H1 (cell line): Measurements from ENCODE around the gene SYNDIG1. TPM values are rescaled to one million over a fixed set of nuclear protein-coding genes. Genes with fewer than 3 reads are reported as not detected.
A peak's percentile ranks its signal among the peaks of the same experiment; 100 is the strongest.

Experiments
- CTCF ChIA-PET: fragments of 300-600 bp; sonication (Branson Sonifier 250); formaldehyde crosslinking; loops from one replicate; lab custom pipeline; 2021; ENCODE audit not compliant: partially characterized antibody; lab: Charles Lee
- POLR2A ChIA-PET: fragments of 300-600 bp; sonication (Branson Sonifier 250); formaldehyde crosslinking; loops from one replicate; lab custom pipeline; 2021; ENCODE audit warnings: inconsistent platforms; ENCODE audit not compliant: partially characterized antibody; lab: Charles Lee
- DNase-seq, 2 experiments: peaks; one replicate each; pipeline versions ENCODE4 v3.0.0 to v3.0.0-alpha.2; 2010 to 2022; ENCODE audit warnings: low spot score in 2 of 2, low read depth in 1 of 2, mixed read lengths in 1 of 2
- FAIRE-seq: peaks from 2 replicates; lab custom pipeline; 2011; peaks lifted over from hg19 to GRCh38; lab: Jason Lieb, UNC
- H2AFZ ChIP-seq: 2 replicates; pipeline ENCODE4 v1.8.1; 2012; ENCODE audit warnings: low read length, inconsistent platforms
- H2AK5ac ChIP-seq: 2 replicates; pipeline ENCODE4 v1.6.1; 2013; ENCODE audit warnings: low read depth, low read length
- H2BK120ac ChIP-seq: replicated peaks from 2 replicates; pipeline ENCODE3; 2013; ENCODE audit warnings: low read depth, low read length, inconsistent platforms
- H2BK12ac ChIP-seq: 2 replicates; pipeline ENCODE4 v1.6.1; 2013; ENCODE audit warnings: low read depth, low read length
- H2BK15ac ChIP-seq: 2 replicates; pipeline ENCODE4 v1.6.1; 2013; ENCODE audit warnings: low read length
- H2BK20ac ChIP-seq: 2 replicates; pipeline ENCODE4 v1.6.1; 2013; ENCODE audit warnings: low read length
- H2BK5ac ChIP-seq: 2 replicates; pipeline ENCODE4 v1.6.1; 2013; ENCODE audit warnings: low read depth, low read length
- H3K14ac ChIP-seq: 2 replicates; pipeline ENCODE4 v1.6.1; 2013; ENCODE audit warnings: inconsistent platforms; ENCODE audit not compliant: insufficient read length
- H3K18ac ChIP-seq: 2 replicates; pipeline ENCODE4 v1.6.1; 2013; ENCODE audit warnings: low read length; ENCODE audit errors: extremely low read depth
- H3K23ac ChIP-seq: 2 replicates; pipeline ENCODE4 v1.6.1; 2013; ENCODE audit warnings: inconsistent platforms; ENCODE audit not compliant: insufficient read length
- H3K23me2 ChIP-seq: 2 replicates; pipeline ENCODE4 v1.6.1; 2013; ENCODE audit warnings: low read depth, low read length
- H3K27ac ChIP-seq: 2 replicates; pipeline ENCODE4 v1.6.1; 2011; ENCODE audit warnings: low read depth, low read length, inconsistent platforms
- H3K27me3 ChIP-seq, 4 experiments: replicated peaks in 1 of 4; 1 replicate in 1 of 4; 2 replicates in 3 of 4; pipeline versions ENCODE4 v1.6.1 to v1.8.1; 2011 to 2013; ENCODE audit warnings: low read length in 3 of 4, mild to moderate bottlenecking in 3 of 4, inconsistent platforms in 2 of 4, mixed read lengths in 2 of 4, moderate library complexity in 1 of 4; ENCODE audit not compliant: control insufficient read depth in 3 of 4, insufficient read depth in 3 of 4; ENCODE audit errors: extremely low read depth in 1 of 4
- H3K36me3 ChIP-seq, 4 experiments: 2 replicates each; pipeline versions ENCODE4 v1.6.1 to v1.8.1; 2011 to 2013; ENCODE audit warnings: mild to moderate bottlenecking in 4 of 4, low read length in 3 of 4, moderate library complexity in 2 of 4, control low read depth in 1 of 4, inconsistent platforms in 1 of 4; ENCODE audit not compliant: insufficient read depth in 4 of 4, control insufficient read depth in 2 of 4
- H3K4ac ChIP-seq: replicated peaks from 2 replicates; pipeline ENCODE3; 2013; ENCODE audit warnings: low read length, low read depth, mixed read lengths, inconsistent platforms; ENCODE audit not compliant: insufficient read length
- H3K4me1 ChIP-seq, 4 experiments: replicated peaks in 1 of 4; 1 replicate in 1 of 4; 2 replicates in 3 of 4; pipeline versions ENCODE4 v1.6.1 to v1.8.1; 2011 to 2013; ENCODE audit warnings: low read length in 3 of 4, inconsistent platforms in 2 of 4, mixed read lengths in 1 of 4; ENCODE audit not compliant: insufficient read depth in 4 of 4, control insufficient read depth in 3 of 4
- H3K4me2 ChIP-seq, 2 experiments: 2 replicates each; pipeline versions ENCODE4 v1.6.1 to v1.8.1; 2011 to 2013; ENCODE audit warnings: low read depth in 2 of 2, low read length in 2 of 2, control low read depth in 1 of 2, inconsistent platforms in 1 of 2, mild to moderate bottlenecking in 1 of 2; ENCODE audit not compliant: insufficient read depth in 1 of 2
- H3K4me3 ChIP-seq, 4 experiments: fragments of 200-600, 300-600 bp in 1 of 4; sonication (generic), shearing (Covaris generic), sonication (Bioruptor Twin) in 1 of 4; 2 replicates each; pipeline versions ENCODE4 v1.5.1 to v1.8.1; 2011 to 2016; ENCODE audit warnings: low read length in 4 of 4, low read depth in 3 of 4, control low read depth in 2 of 4, inconsistent platforms in 2 of 4, mild to moderate bottlenecking in 2 of 4, mixed read lengths in 1 of 4, moderate library complexity in 1 of 4; ENCODE audit not compliant: insufficient read depth in 2 of 4; ENCODE audit errors: extremely low read depth in 1 of 4
- H3K56ac ChIP-seq: replicated peaks from 2 replicates; pipeline ENCODE3; 2013; ENCODE audit warnings: low read depth, mild to moderate bottlenecking, mixed read lengths, low read length, inconsistent platforms; ENCODE audit not compliant: insufficient read length
- H3K79me1 ChIP-seq: 2 replicates; pipeline ENCODE4 v1.6.1; 2013; ENCODE audit warnings: low read depth, low read length, control low read depth
- H3K79me2 ChIP-seq, 2 experiments: 2 replicates each; pipeline versions ENCODE4 v1.6.1 to v1.8.1; 2012 to 2013; ENCODE audit warnings: low read length in 2 of 2, mild to moderate bottlenecking in 2 of 2, inconsistent platforms in 1 of 2; ENCODE audit not compliant: insufficient read depth in 2 of 2, control insufficient read depth in 1 of 2
- H3K9ac ChIP-seq, 4 experiments: replicated peaks in 1 of 4; 1 replicate in 1 of 4; 2 replicates in 3 of 4; pipeline versions ENCODE4 v1.6.1 to v1.8.1; 2011 to 2013; ENCODE audit warnings: low read depth in 3 of 4, low read length in 3 of 4, control low read depth in 2 of 4, mild to moderate bottlenecking in 2 of 4, moderate library complexity in 2 of 4, inconsistent platforms in 1 of 4; ENCODE audit errors: extremely low read depth in 1 of 4
- H3K9me3 ChIP-seq, 2 experiments: 2 replicates each; pipeline versions ENCODE4 v1.6.1 to v1.8.1; 2012 to 2013; ENCODE audit warnings: mild to moderate bottlenecking in 2 of 2, moderate library complexity in 2 of 2, control low read depth in 1 of 2, inconsistent platforms in 1 of 2, low read depth in 1 of 2, low read length in 1 of 2, mixed read lengths in 1 of 2; ENCODE audit not compliant: insufficient read depth in 2 of 2
- H4K20me1 ChIP-seq, 2 experiments: replicated peaks in 1 of 2; 2 replicates each; pipeline versions ENCODE3 to v1.8.1; 2011 to 2013; ENCODE audit warnings: inconsistent platforms in 2 of 2, low read length in 2 of 2, mild to moderate bottlenecking in 1 of 2; ENCODE audit not compliant: insufficient read depth in 2 of 2, control insufficient read depth in 1 of 2
- H4K5ac ChIP-seq: 2 replicates; pipeline ENCODE4 v1.6.1; 2013; ENCODE audit warnings: low read length, low read depth, mixed read lengths, inconsistent platforms; ENCODE audit not compliant: insufficient read length
- H4K8ac ChIP-seq: 2 replicates; pipeline ENCODE4 v1.8.0; 2013; ENCODE audit warnings: mild to moderate bottlenecking, moderate library complexity, low read length, inconsistent platforms; ENCODE audit not compliant: insufficient read depth; ENCODE audit errors: extremely low read depth
- H4K91ac ChIP-seq: replicated peaks from 2 replicates; pipeline ENCODE3; 2013; ENCODE audit warnings: low read length, mixed read lengths, inconsistent platforms; ENCODE audit not compliant: insufficient read length
- ASH2L ChIP-seq: fragments of 200-600, 300-600 bp; sonication (generic); IDR thresholded peaks from one replicate; pipeline ENCODE4 v1.7.1; 2017; ENCODE audit warnings: low read length
- CTCF ChIP-seq, 3 experiments: IDR thresholded peaks; 1 replicate in 2 of 3; 2 replicates in 1 of 3; pipeline versions ENCODE4 v1.5.1 to v1.6.1; 2011; ENCODE audit warnings: low read length in 3 of 3, mild to moderate bottlenecking in 3 of 3, inconsistent platforms in 2 of 3, low read depth in 1 of 3, moderate library complexity in 1 of 3; ENCODE audit not compliant: insufficient read depth in 1 of 3; ENCODE audit errors: control extremely low read depth in 1 of 3
- RAD21 ChIP-seq, 2 experiments: IDR thresholded peaks in 1 of 2; conservative IDR thresholded peaks in 1 of 2; 2 replicates each; pipeline ENCODE4 v1.6.1; 2011; ENCODE audit warnings: low read depth in 2 of 2, low read length in 2 of 2, improper control_type of control experiment in 1 of 2, inconsistent platforms in 1 of 2, mild to moderate bottlenecking in 1 of 2, moderate library complexity in 1 of 2
- SIX5 ChIP-seq: IDR thresholded peaks from 2 replicates; pipeline ENCODE4 v1.6.1; 2011; ENCODE audit warnings: mild to moderate bottlenecking, low read depth, low read length
- SP4 ChIP-seq: IDR thresholded peaks from 2 replicates; pipeline ENCODE4 v1.6.1; 2012; ENCODE audit warnings: low read length, inconsistent platforms
- TAF1 ChIP-seq: IDR thresholded peaks from 2 replicates; pipeline ENCODE4 v1.6.1; 2011; ENCODE audit warnings: mild to moderate bottlenecking, low read depth, low read length
- WGBS, 2 experiments: shearing (Covaris generic) in 1 of 2; methylation state at CpG; one replicate each; pipeline versions ENCODE4 v1.1.6 to v1.1.7; 2013 to 2015; ENCODE audit warnings: low lambda C conversion rate in 2 of 2, mixed read lengths in 2 of 2, inconsistent platforms in 1 of 2, low coverage in 1 of 2, missing lambda C conversion rate in 1 of 2; ENCODE audit not compliant: insufficient replicate concordance in 2 of 2, insufficient coverage in 1 of 2, insufficient read length in 1 of 2; ENCODE audit errors: extremely low coverage in 1 of 2, missing lambda C conversion rate in 1 of 2; 5-methylcytosine and 5-hydroxymethylcytosine counted together
- polyA plus RNA-seq, 7 experiments: library from polyadenylated mRNA; depleted of rRNA in 3 of 7; stranded (reverse) in 5 of 7; unstranded in 2 of 7; fragments of >200 nt in 5 of 7; fragments of 200-250 nt in 2 of 7; gene quantifications; 1 replicate in 5 of 7; 2 replicates in 1 of 7; 4 replicates in 1 of 7; pipeline versions ENCODE4 v1.2.1 to v1.2.3, GENCODE V29; 2011 to 2013; ENCODE audit warnings: missing spikeins in 2 of 7, mixed read lengths in 2 of 7
- total RNA-seq: library from RNA; stranded (reverse); fragmentation: NEBNext Ultra II Directional; extraction: Animal tissue kit (Norgen Biotek cat#: 25700); gene quantifications from 2 replicates; pipeline ENCODE4 v1.2.1, GENCODE V29; 2021

The SYNDIG1 gene
- total and polyA plus RNA-seq, 2 of the 8 experiments (the other 6 are each of a cell fraction or from before 2014, with no cell fraction given): 6.5 to 7.8 TPM

GRCh38 chr20:24460712-24461111 lies 8.7 kb upstream of the SYNDIG1 start:
- no peak overlapping the region for H3K14ac ChIP-seq
- H2BK5ac ChIP-seq: no peak overlapping the region; the same call in 1 of the 2 replicates
- peak overlapping the region; percentile 14 for H4K91ac ChIP-seq
- H4K20me1 ChIP-seq: no peaks in the 10 kb centered on the region
- H4K8ac ChIP-seq: no peak overlapping the region
- ChIA-PET CTCF (no interaction called here), POLR2A (interaction anchor here (1.0 kb wide), 1 partner anchor 9 kb away, joined by 4 read pairs; the partner anchor contains the start of gene SYNDIG1)
- no peaks in the 10 kb centered on the region for H3K79me2 ChIP-seq
- no peaks in the 10 kb centered on the region for H3K36me3 ChIP-seq
- H3K4ac ChIP-seq: no peak overlapping the region
- H3K4me1 ChIP-seq: peaks cover 14 to 26% (median 17%) of the 10 kb centered on the region in 4 experiments
- H3K4me2 ChIP-seq: no peak overlapping the region
- H2AK5ac ChIP-seq: no peak overlapping the region
- H4K5ac ChIP-seq: no peak overlapping the region
- no peak overlapping the region for H2BK120ac ChIP-seq
- H3K9me3 ChIP-seq: no peaks in the 10 kb centered on the region
- no peak overlapping the region for H3K9ac ChIP-seq
- H3K79me1 ChIP-seq: no peaks in the 10 kb centered on the region
- H3K27ac ChIP-seq: no peak overlapping the region
- no peak overlapping the region for H3K4me3 ChIP-seq
- H3K23ac ChIP-seq: no peak overlapping the region
- no peak overlapping the region for H2BK15ac ChIP-seq
- no peak for FAIRE-seq
- H3K56ac ChIP-seq: no peak overlapping the region
- DNase-seq: no peak
- WGBS, 2 experiments: 88% methylated on average over 7 of the region's 7 CpGs; no CpG with 5 or more reads in 1 of the 2 experiments
- H3K18ac ChIP-seq: no peak overlapping the region; the same call in 1 of the 2 replicates
- H2AFZ ChIP-seq: no peak overlapping the region
- peaks cover 0 to 9% (median 1%) of the 10 kb centered on the region in 4 experiments; a peak in 3 of 7 replicates for H3K27me3 ChIP-seq
- no peaks in the 10 kb centered on the region for H3K23me2 ChIP-seq
- no peak overlapping the region for H2BK12ac ChIP-seq
- no peak overlapping the region; the same call in 1 of the 2 replicates for H2BK20ac ChIP-seq
- TF ChIP-seq SP4 (no peak), SIX5 (no peak), TAF1 (no peak), CTCF (IDR thresholded peaks at IDR 0.05; ENCODE audit: control extremely low read depth in 1 of 3, insufficient read depth in 1 of 3, low read depth in 1 of 3, low read length in 3 of 3) (peak in 1 of 3 experiments; percentile 28; a peak in 1 of 4 replicates), ASH2L (no peak), RAD21 (IDR thresholded peaks at IDR 0.05 in 1 of 2, conservative IDR thresholded peaks at IDR 0.05 in 1 of 2; ENCODE audit: low read depth in 2 of 2, low read length in 2 of 2) (peak in 1 of 2 experiments; percentile 26; a peak in 1 of 4 replicates)
